OCI-LY3 (cell line): ENCODE measurements around the gene TUBB.
A peak's percentile ranks its signal among the peaks of the same experiment; 100 is the strongest.

Source experiments
- H2AFZ ChIP-seq: fragments of 200-600, 300-600 bp; shearing (Covaris generic); 2 replicates; pipeline ENCODE4 v1.6.0; 2014; ENCODE audit warnings: antibody characterized with exemption, low read depth, low read length
- H3K27ac ChIP-seq: fragments of 200-600, 300-600 bp; sonication (generic); 2 replicates; pipeline ENCODE4 v1.5.1; 2014; ENCODE audit warnings: mild to moderate bottlenecking, low read length, moderate library complexity, mixed read lengths
- H3K27me3 ChIP-seq: fragments of 200-600, 300-600 bp; sonication (generic); 2 replicates; pipeline ENCODE4 v1.6.1; 2014; ENCODE audit warnings: low read depth, low read length, mixed read lengths
- H3K36me3 ChIP-seq: fragments of 200-600, 300-600 bp; sonication (generic); replicated peaks from 2 replicates; pipeline ENCODE3; 2014; ENCODE audit warnings: low read depth, low read length, mixed read lengths
- H3K4me1 ChIP-seq: fragments of 300-600, 200-600 bp; sonication (generic); 2 replicates; pipeline ENCODE4 v1.6.1; 2014; ENCODE audit warnings: low read length, mixed read lengths
- H3K4me2 ChIP-seq: fragments of 200-600, 300-600 bp; sonication (generic); 2 replicates; pipeline ENCODE4 v1.6.1; 2014; ENCODE audit warnings: low read length, mixed read lengths
- H3K4me3 ChIP-seq: fragments of 300-600, 200-600 bp; sonication (generic); 2 replicates; pipeline ENCODE4 v1.5.1; 2014; ENCODE audit warnings: antibody characterized with exemption, mild to moderate bottlenecking, low read length, moderate library complexity
- H3K79me2 ChIP-seq: fragments of 300-600, 200-600 bp; shearing (Covaris generic); 2 replicates; pipeline ENCODE4 v1.6.1; 2014; ENCODE audit warnings: mild to moderate bottlenecking, low read length, mixed read lengths
- H3K9ac ChIP-seq: fragments of 300-600, 200-600 bp; shearing (Covaris generic); 2 replicates; pipeline ENCODE4 v1.6.0; 2014; ENCODE audit warnings: mild to moderate bottlenecking, low read length, moderate library complexity
- H3K9me3 ChIP-seq: fragments of 200-600, 300-600 bp; shearing (Covaris generic); 2 replicates; pipeline ENCODE4 v1.6.1; 2014; ENCODE audit warnings: low read length, mixed read lengths; ENCODE audit not compliant: insufficient read depth
- H4K20me1 ChIP-seq: fragments of 200-600, 300-600 bp; sonication (generic); 2 replicates; pipeline ENCODE4 v1.6.1; 2016; ENCODE audit warnings: low read length, mixed read lengths; ENCODE audit not compliant: insufficient read depth
- EZH2phosphoT487 ChIP-seq: fragments of 200-600 bp; shearing (Covaris generic); IDR thresholded peaks from 2 replicates; pipeline ENCODE4 v1.6.1; 2018; ENCODE audit warnings: antibody characterized with exemption, mixed run types, low read depth
- TF ChIP-seq, protein P1 (sequence below): fragments of 200-600, 300-600 bp; sonication (generic); IDR thresholded peaks from 2 replicates; pipeline ENCODE4 v1.5.1; 2014; ENCODE audit warnings: antibody characterized with exemption, low read length, low read depth

Gene TUBB

DNA sequence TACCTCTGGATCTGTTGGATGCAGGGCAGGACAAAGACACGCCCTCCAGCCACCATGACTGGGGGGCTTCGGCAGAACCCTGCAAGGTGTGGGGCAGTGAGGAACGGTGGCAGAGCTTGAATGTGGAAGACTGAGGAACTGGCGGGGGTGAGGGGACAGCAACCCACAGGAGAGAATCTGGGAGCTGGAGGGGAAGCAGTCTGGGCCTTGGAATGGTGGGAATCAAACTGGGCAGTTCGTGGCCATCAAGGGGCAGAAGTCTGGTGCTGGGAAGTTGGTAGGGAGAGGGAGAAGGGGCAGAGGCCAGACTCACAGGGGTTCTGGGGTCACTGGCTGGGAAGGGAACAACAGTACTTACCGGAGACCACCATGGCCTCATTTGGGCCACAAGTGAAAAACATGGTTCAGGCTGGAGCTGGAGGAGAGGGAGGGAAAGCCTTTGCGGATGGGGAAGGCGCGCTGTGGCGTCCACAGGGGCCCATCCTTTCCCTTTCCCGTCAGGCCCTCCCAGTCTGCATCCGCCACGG is 21.7 kb downstream of the TUBB start:
- peak overlapping the region; percentile 97 for H3K4me3 ChIP-seq
- H3K4me2 ChIP-seq, result peak overlapping the region; percentile 86
- no peaks in the 10 kb centered on the region for H3K27me3 ChIP-seq
- peaks cover 24% of the 10 kb centered on the region for H3K4me1 ChIP-seq
- peaks cover 9% of the 10 kb centered on the region for H3K79me2 ChIP-seq
- H4K20me1 ChIP-seq, result peaks cover 3% of the 10 kb centered on the region; the same call in 1 of the 2 replicates
- peaks cover 25% of the 10 kb centered on the region for H3K36me3 ChIP-seq
- TF ChIP-seq, protein P1, sequence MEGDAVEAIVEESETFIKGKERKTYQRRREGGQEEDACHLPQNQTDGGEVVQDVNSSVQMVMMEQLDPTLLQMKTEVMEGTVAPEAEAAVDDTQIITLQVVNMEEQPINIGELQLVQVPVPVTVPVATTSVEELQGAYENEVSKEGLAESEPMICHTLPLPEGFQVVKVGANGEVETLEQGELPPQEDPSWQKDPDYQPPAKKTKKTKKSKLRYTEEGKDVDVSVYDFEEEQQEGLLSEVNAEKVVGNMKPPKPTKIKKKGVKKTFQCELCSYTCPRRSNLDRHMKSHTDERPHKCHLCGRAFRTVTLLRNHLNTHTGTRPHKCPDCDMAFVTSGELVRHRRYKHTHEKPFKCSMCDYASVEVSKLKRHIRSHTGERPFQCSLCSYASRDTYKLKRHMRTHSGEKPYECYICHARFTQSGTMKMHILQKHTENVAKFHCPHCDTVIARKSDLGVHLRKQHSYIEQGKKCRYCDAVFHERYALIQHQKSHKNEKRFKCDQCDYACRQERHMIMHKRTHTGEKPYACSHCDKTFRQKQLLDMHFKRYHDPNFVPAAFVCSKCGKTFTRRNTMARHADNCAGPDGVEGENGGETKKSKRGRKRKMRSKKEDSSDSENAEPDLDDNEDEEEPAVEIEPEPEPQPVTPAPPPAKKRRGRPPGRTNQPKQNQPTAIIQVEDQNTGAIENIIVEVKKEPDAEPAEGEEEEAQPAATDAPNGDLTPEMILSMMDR, result no peak
- TF ChIP-seq EZH2phosphoT487, result no peak
- H3K9ac ChIP-seq, result peak overlapping the region; percentile 94
- H3K9me3 ChIP-seq, result no peaks in the 10 kb centered on the region
- H3K27ac ChIP-seq, result peak overlapping the region; percentile 65
- H2AFZ ChIP-seq, result peak overlapping the region; percentile 69

DNA sequence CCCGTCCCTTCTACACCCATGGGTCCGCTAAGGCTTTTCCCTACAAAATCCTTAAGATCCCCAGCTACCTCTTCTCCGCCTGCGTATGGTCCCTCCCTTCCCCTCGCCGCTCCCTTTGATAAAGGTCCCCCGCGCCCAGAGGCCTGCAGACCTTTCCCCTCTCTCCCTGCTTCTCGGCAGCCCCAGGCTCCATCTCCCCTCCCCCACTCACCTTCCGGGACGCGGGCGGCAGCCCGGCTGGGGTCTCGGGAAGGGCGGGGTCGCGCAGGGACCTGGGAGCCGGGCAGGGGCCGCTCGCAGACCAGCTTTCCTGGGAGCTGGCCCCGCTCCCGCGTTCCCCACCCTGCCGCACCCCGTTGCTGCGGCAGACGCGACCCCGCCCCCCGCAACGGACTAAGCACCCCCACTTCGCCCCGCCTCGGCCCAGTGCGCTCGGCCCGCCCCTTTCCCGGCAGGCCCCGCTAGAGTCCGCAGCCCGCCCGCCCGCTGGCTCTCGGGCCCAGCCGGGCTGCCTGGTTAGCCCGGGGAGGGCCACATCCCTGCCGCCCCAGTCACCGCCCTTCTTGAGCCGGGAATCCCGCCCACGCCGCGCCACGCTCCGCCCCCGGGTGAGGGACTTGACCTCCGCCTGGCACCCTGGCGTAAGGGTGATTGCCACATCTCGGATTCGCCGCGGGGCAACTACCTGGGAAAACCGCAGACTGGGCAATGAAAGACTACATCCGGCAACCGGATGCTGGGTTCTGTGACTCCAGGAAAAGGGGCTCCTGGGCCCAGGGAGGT is 22.4 kb downstream of the TUBB start, which contains the start of gene FLOT1:
TSS of gene FLOT1 (minus strand) at position 372 of the 783 bp plus-strand sequence. CDS start 498 bp downstream, outside the sequence.
- peak within 1 kb of the TSS; percentile 94 for H3K9ac ChIP-seq
- peaks cover 22% of the 10 kb centered on the region for H3K36me3 ChIP-seq
- H3K9me3 ChIP-seq, result no peaks in the 10 kb centered on the region
- H3K27ac ChIP-seq, result peak within 1 kb of the TSS; percentile 65
- peaks cover 18% of the 10 kb centered on the region for H3K4me1 ChIP-seq
- no peaks in the 10 kb centered on the region for H3K27me3 ChIP-seq
- peak within 1 kb of the TSS; percentile 69 for H2AFZ ChIP-seq
- H4K20me1 ChIP-seq, result peaks cover 3% of the 10 kb centered on the region; the same call in 1 of the 2 replicates
- peak within 1 kb of the TSS; percentile 97 for H3K4me3 ChIP-seq
- H3K79me2 ChIP-seq, result peaks cover 9% of the 10 kb centered on the region
- TF ChIP-seq EZH2phosphoT487, result no peak
- TF ChIP-seq, protein P1, result no peak
- peak within 1 kb of the TSS; percentile 86 for H3K4me2 ChIP-seq

DNA sequence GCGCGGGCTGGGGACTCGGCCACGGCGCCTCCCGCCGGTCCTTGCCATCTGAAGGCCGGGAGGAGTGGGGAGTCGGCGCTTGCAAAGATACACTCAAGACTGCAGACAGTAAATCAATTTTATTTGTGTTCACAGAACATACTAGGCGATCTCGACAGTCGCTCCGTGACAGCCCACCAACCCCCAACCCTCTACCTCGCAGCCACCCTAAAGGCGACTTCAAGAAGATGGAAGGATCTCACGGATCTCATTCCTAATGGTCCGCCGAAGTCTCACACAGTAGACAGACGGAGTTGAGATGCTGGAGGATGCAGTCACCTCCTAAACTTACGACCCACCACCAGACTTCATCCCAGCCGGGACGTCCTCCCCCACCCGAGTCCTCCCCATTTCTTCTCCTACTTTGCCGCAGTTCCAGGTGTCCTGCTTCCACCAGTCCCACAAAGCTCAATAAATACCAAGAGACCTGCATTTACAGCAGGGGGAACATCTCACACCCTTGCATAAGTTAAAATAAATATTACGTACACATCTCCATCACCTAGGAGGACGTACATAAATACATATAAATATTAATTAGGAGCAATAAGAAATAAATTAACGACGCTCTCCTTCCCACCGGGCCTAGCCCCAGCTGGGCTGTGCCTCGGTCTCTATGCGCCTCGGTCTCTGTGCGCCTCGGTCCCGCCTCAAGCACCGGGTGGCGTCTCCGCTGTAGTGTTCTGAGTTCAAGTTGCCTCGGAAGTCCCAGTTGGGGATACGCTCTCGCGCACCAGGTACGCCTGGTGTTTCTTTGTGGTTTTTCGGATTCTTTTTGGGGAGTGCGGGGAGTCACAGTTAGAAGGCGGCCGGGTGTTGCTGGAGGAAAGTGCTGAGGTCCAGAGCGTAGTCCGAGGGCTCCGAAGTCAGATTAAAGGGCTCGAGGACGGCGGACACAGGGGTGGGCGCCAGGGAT is 23.2 kb downstream of the TUBB start:
- peak overlapping the region; percentile 61 for H3K9ac ChIP-seq
- 0 out of 2 replicates have a peak overlapping the region, but pooled peaks have one; percentile 32 for H2AFZ ChIP-seq
- H3K79me2 ChIP-seq, result peaks cover 9% of the 10 kb centered on the region

More for the DNA sequence above, 23.2 kb downstream of the TUBB start:
- TF ChIP-seq, protein P1, result no peak
- TF ChIP-seq EZH2phosphoT487, result no peak
- no peaks in the 10 kb centered on the region for H4K20me1 ChIP-seq
- peaks cover 12% of the 10 kb centered on the region for H3K4me1 ChIP-seq
- peaks cover 15% of the 10 kb centered on the region for H3K36me3 ChIP-seq
- H3K27me3 ChIP-seq, result no peaks in the 10 kb centered on the region
- peak overlapping the region; percentile 86 for H3K4me2 ChIP-seq
- H3K4me3 ChIP-seq, result peak overlapping the region; percentile 97
- peak overlapping the region; percentile 11; the same call in 1 of the 2 replicates for H3K27ac ChIP-seq
- H3K9me3 ChIP-seq, result no peaks in the 10 kb centered on the region
